Islet of Langerhans (tissue), 1 donor: Measurements from ENCODE around the gene OR51A4.
"Not testable (repeated sequence)": the region's sequence is repeated elsewhere in the genome, so short reads cannot be mapped to it uniquely, and the experiment has no call there.

ENCODE experiments used
- FAIRE-seq: peaks from one replicate; lab custom pipeline; 2011; peaks lifted over from hg19 to GRCh38; lab: Jason Lieb, UNC

Gene OR51A4

GRCh38 chr11:4947505-4947904 is at the start of gene OR51A4:
TSS of gene OR51A4 (minus strand) at chr11:4947605. CDS start at chr11:4947100, 505 bp downstream.
- no peak for FAIRE-seq

GRCh38 chr11:4994551-4994950 is 47.1 kb upstream of the OR51A4 start, which contains the start of gene OR51L1:
TSS of gene OR51L1 (plus strand) at chr11:4994851. CDS start at chr11:4998983, 4,132 bp downstream.
- FAIRE-seq = no peak

- no peak for FAIRE-seq
These were observed 43.7 kb upstream of the OR51A4 start for GRCh38 chr11:4991060-4991459.

- no peak for FAIRE-seq
These were observed 36.4 kb upstream of the OR51A4 start for GRCh38 chr11:4983841-4984240.

- no peak for FAIRE-seq
These were observed 35.3 kb upstream of the OR51A4 start for GRCh38 chr11:4982678-4983077.

GRCh38 chr11:4979036-4979435 is 31.6 kb upstream of the OR51A4 start:
- no peak for FAIRE-seq

GRCh38 chr11:4975436-4975835 is 28.0 kb upstream of the OR51A4 start:
- no peak for FAIRE-seq

- no peak for FAIRE-seq
These were observed 15.4 kb upstream of the OR51A4 start for GRCh38 chr11:4962816-4963215.

GRCh38 chr11:4960877-4961276 is 13.5 kb upstream of the OR51A4 start:
- no peak for FAIRE-seq

- no peak for FAIRE-seq
These were observed 10.0 kb upstream of the OR51A4 start for GRCh38 chr11:4957396-4957795.

GRCh38 chr11:4955613-4956012 is 8.2 kb upstream of the OR51A4 start, which contains the start of gene OR51A2:
TSS of gene OR51A2 (minus strand) at chr11:4955713. CDS start at chr11:4955713, 0 bp downstream.
- FAIRE-seq = not testable (repeated sequence)

- FAIRE-seq = no peak
These were observed 10.7 kb downstream of the OR51A4 start for GRCh38 chr11:4936745-4937144.

- no peak for FAIRE-seq
These were observed 14.7 kb downstream of the OR51A4 start for GRCh38 chr11:4932751-4933150.

GRCh38 chr11:4926608-4927007 is 20.8 kb downstream of the OR51A4 start:
- FAIRE-seq = no peak

- no peak for FAIRE-seq
These were observed 23.2 kb downstream of the OR51A4 start, which contains the start of gene OR51G1 for GRCh38 chr11:4924239-4924638. TSS of gene OR51G1 (minus strand) at chr11:4924339. CDS start at chr11:4924339, 0 bp downstream.

GRCh38 chr11:4922304-4922703 is 25.1 kb downstream of the OR51A4 start:
- no peak for FAIRE-seq

- FAIRE-seq = no peak
These were observed 25.6 kb downstream of the OR51A4 start for GRCh38 chr11:4921796-4922195.

GRCh38 chr11:4919250-4919649 is 28.2 kb downstream of the OR51A4 start, which contains the start of gene OR51G2:
TSS of gene OR51G2 (minus strand) at chr11:4919350. CDS start at chr11:4915663, 3,687 bp downstream.
- FAIRE-seq = no peak

- FAIRE-seq = no peak
These were observed 30.8 kb downstream of the OR51A4 start for GRCh38 chr11:4916581-4916980.

GRCh38 chr11:4903484-4903883 is 43.9 kb downstream of the OR51A4 start, which contains the start of gene OR51A7:
TSS of gene OR51A7 (plus strand) at chr11:4903783. CDS start at chr11:4907370, 3,587 bp downstream.
- no peak for FAIRE-seq
